Peyer's patch (tissue), 4 donors: ENCODE data around the gene HHAT.

Experiments used
- CTCF ChIP-seq, 6 experiments: fragments of 450-650 bp in 4 of 6; fragments of 200-600 bp in 2 of 6; sonication (generic) in 1 of 6; IDR thresholded peaks; one replicate each; pipeline ENCODE4 v1.5.1; 2017 to 2019; ENCODE audit warnings: antibody characterized with exemption in 6 of 6, mild to moderate bottlenecking in 3 of 6, moderate library complexity in 1 of 6
- POLR2A ChIP-seq, 2 donors: fragments of 450-650 bp; IDR thresholded peaks; one replicate each; pipeline ENCODE4 v1.5.1; 2017; ENCODE audit warnings: antibody characterized with exemption in 2 of 2, mild to moderate bottlenecking in 2 of 2, moderate library complexity in 2 of 2

GRCh38 chr1:210631399-210631798 lies 302.7 kb downstream of the HHAT start:
- TF ChIP-seq CTCF (IDR thresholded peaks at IDR 0.05) (no peak), POLR2A (IDR thresholded peaks at IDR 0.05) (no peak)
